Stimulated activated naive CD8-positive, alpha-beta T cell treated with anti-CD3 and anti-CD28 coated beads, Interleukin-15, amount 100 ng/mL, for 72 hours (primary cell): Measurements from ENCODE around the gene CCDC141.
A peak's percentile ranks its signal among the peaks of the same experiment; 100 is the strongest.

Experiments
- ATAC-seq: fragments of 150-1000 bp; cut with Tn5 transposase; 2 replicates; pipeline ENCODE4 v1.10.0; 2021; ENCODE audit warnings: mild to moderate bottlenecking, moderate library complexity
- DNase-seq, 2 donors: peaks; one replicate each; pipeline ENCODE4 v3.0.0; 2021 to 2022
- H3K27ac Mint-ChIP-seq, 2 donors: one replicate each; pipeline ENCODE4 v1.8.0; 2022; ENCODE audit warnings: mild to moderate bottlenecking in 2 of 2, mixed read lengths in 2 of 2, moderate library complexity in 2 of 2
- H3K27me3 Mint-ChIP-seq: one replicate; pipeline ENCODE4 v1.8.0; 2022; ENCODE audit warnings: mixed read lengths
- H3K4me1 Mint-ChIP-seq: one replicate; pipeline ENCODE4 v1.8.0; 2022; ENCODE audit warnings: mild to moderate bottlenecking, mixed read lengths
- H3K4me3 Mint-ChIP-seq, 2 donors: one replicate each; pipeline ENCODE4 v1.8.0; 2022; ENCODE audit warnings: mild to moderate bottlenecking in 2 of 2, mixed read lengths in 2 of 2, moderate library complexity in 1 of 2
- H3K9me3 Mint-ChIP-seq, 2 donors: one replicate each; pipeline ENCODE4 v1.8.0; 2022; ENCODE audit warnings: mixed read lengths in 2 of 2

CCDC141 gene

GRCh38 chr2:178800510-178800909 lies 249.4 kb downstream of the CCDC141 start:
- no peaks in the 10 kb centered on the region for H3K4me1 Mint-ChIP-seq
- no peaks in the 10 kb centered on the region for H3K27me3 Mint-ChIP-seq
- DNase-seq (no peak), ATAC-seq (no peak)
- H3K27ac Mint-ChIP-seq, result no peak overlapping the region
- no peak overlapping the region for H3K4me3 Mint-ChIP-seq
- no peaks in the 10 kb centered on the region for H3K9me3 Mint-ChIP-seq

- DNase-seq, result no peak
- ATAC-seq, result no peak
- H3K27ac Mint-ChIP-seq, result peak overlapping the region in 1 of 2 donors; percentile 30
- no peak overlapping the region for H3K4me3 Mint-ChIP-seq
- H3K9me3 Mint-ChIP-seq, result no peaks in the 10 kb centered on the region
- H3K27me3 Mint-ChIP-seq, result no peaks in the 10 kb centered on the region
- H3K4me1 Mint-ChIP-seq, result no peaks in the 10 kb centered on the region
These were observed 250.6 kb downstream of the CCDC141 start for GRCh38 chr2:178799305-178799704.

GRCh38 chr2:178796079-178796677 lies 253.8 kb downstream of the CCDC141 start:
- Mint-ChIP-seq H3K4me1 (no peaks in the 10 kb centered on the region), H3K4me3 (no peak overlapping the region), H3K27ac (no peak overlapping the region), H3K9me3 (no peaks in the 10 kb centered on the region), H3K27me3 (no peaks in the 10 kb centered on the region)
- DNase-seq (no peak), ATAC-seq (no peak)

- H3K27ac Mint-ChIP-seq, result no peak overlapping the region
- peaks cover 6% of the 10 kb centered on the region for H3K4me1 Mint-ChIP-seq
- DNase-seq (no peak), ATAC-seq (no peak)
- H3K9me3 Mint-ChIP-seq, result no peaks in the 10 kb centered on the region
- no peaks in the 10 kb centered on the region for H3K27me3 Mint-ChIP-seq
- H3K4me3 Mint-ChIP-seq, result no peak overlapping the region
These were observed 262.0 kb downstream of the CCDC141 start for GRCh38 chr2:178787934-178788333.

GRCh38 chr2:178787155-178787554 lies 262.8 kb downstream of the CCDC141 start:
- Mint-ChIP-seq H3K4me1 (peaks cover 6% of the 10 kb centered on the region), H3K27ac (no peak overlapping the region), H3K4me3 (no peak overlapping the region), H3K27me3 (no peaks in the 10 kb centered on the region), H3K9me3 (no peaks in the 10 kb centered on the region)
- ATAC-seq, result no peak
- no peak for DNase-seq

- Mint-ChIP-seq H3K4me3 (no peak overlapping the region), H3K27me3 (no peaks in the 10 kb centered on the region), H3K9me3 (no peaks in the 10 kb centered on the region), H3K27ac (no peak overlapping the region), H3K4me1 (no peaks in the 10 kb centered on the region)
- DNase-seq (no peak), ATAC-seq (no peak)
These were observed 266.0 kb downstream of the CCDC141 start for GRCh38 chr2:178783889-178784288.

- DNase-seq, result no peak
- H3K27ac Mint-ChIP-seq, result no peak overlapping the region
- H3K4me1 Mint-ChIP-seq, result no peaks in the 10 kb centered on the region
- no peaks in the 10 kb centered on the region for H3K27me3 Mint-ChIP-seq
- no peaks in the 10 kb centered on the region for H3K9me3 Mint-ChIP-seq
- no peak overlapping the region for H3K4me3 Mint-ChIP-seq
- no peak for ATAC-seq
These were observed 267.7 kb downstream of the CCDC141 start for GRCh38 chr2:178782236-178782635.
